GM23248 (cell line): ENCODE results near the gene SMIM28. TPM values are rescaled to one million over a fixed set of nuclear protein-coding genes. Genes with fewer than 3 reads are reported as not detected.

Experiments
- DNase-seq: peaks from one replicate; pipeline ENCODE4 v3.0.0-alpha.2; 2015
- H2AFZ ChIP-seq: fragments of 200-600 bp; sonication (generic); 2 replicates; pipeline ENCODE4 v1.6.1; 2016; ENCODE audit warnings: antibody characterized with exemption
- H3F3A ChIP-seq: fragments of 200-600 bp; sonication (generic); 2 replicates; pipeline ENCODE4 v1.6.1; 2016; ENCODE audit warnings: mild to moderate bottlenecking, antibody characterized with exemption, mixed run types; ENCODE audit not compliant: insufficient read depth
- H3K27ac ChIP-seq: fragments of 200-600 bp; sonication (generic); 2 replicates; pipeline ENCODE4 v1.5.1; 2016; ENCODE audit warnings: mild to moderate bottlenecking
- H3K27me3 ChIP-seq: fragments of 200-600 bp; sonication (generic); replicated peaks from 2 replicates; pipeline ENCODE4 v1.6.1; 2016; ENCODE audit warnings: mild to moderate bottlenecking; ENCODE audit not compliant: insufficient read depth
- H3K36me3 ChIP-seq: fragments of 200-600 bp; sonication (generic); 2 replicates; pipeline ENCODE4 v1.6.1; 2016; ENCODE audit warnings: low read depth, mild to moderate bottlenecking
- H3K4me1 ChIP-seq: fragments of 200-600 bp; sonication (generic); 2 replicates; pipeline ENCODE4 v1.6.1; 2016; ENCODE audit warnings: mild to moderate bottlenecking; ENCODE audit not compliant: insufficient read depth
- H3K4me2 ChIP-seq: fragments of 200-600 bp; sonication (generic); one replicate; pipeline ENCODE4 v1.6.1; 2016; ENCODE audit warnings: mild to moderate bottlenecking; ENCODE audit not compliant: unreplicated experiment
- H3K4me3 ChIP-seq: fragments of 200-600 bp; sonication (generic); 2 replicates; pipeline ENCODE4 v1.5.1; 2016; ENCODE audit warnings: mild to moderate bottlenecking
- H3K79me2 ChIP-seq: fragments of 200-600 bp; sonication (generic); 2 replicates; pipeline ENCODE4 v1.6.1; 2016; ENCODE audit warnings: mild to moderate bottlenecking; ENCODE audit not compliant: insufficient read depth
- H3K9ac ChIP-seq: fragments of 200-600 bp; sonication (generic); 2 replicates; pipeline ENCODE4 v1.6.1; 2016; ENCODE audit warnings: mild to moderate bottlenecking
- H3K9me2 ChIP-seq: fragments of 200-600 bp; sonication (generic); 2 replicates; pipeline ENCODE4 v1.6.1; 2016; ENCODE audit warnings: mixed run types, mild to moderate bottlenecking, moderate library complexity; ENCODE audit not compliant: insufficient read depth
- H3K9me3 ChIP-seq: fragments of 200-600 bp; sonication (generic); one replicate; pipeline ENCODE4 v1.6.1; 2017; ENCODE audit warnings: low read depth
- H4K20me1 ChIP-seq: fragments of 200-600 bp; sonication (generic); 2 replicates; pipeline ENCODE4 v1.6.0; 2016; ENCODE audit not compliant: insufficient read depth
- EZH2 ChIP-seq: fragments of 200-600 bp; sonication (generic); IDR thresholded peaks from 2 replicates; pipeline ENCODE4 v1.6.1; 2018; ENCODE audit warnings: antibody characterized with exemption, mild to moderate bottlenecking; ENCODE audit not compliant: insufficient read depth, poor library complexity, severe bottlenecking
- EZH2phosphoT487 ChIP-seq: fragments of 200-600 bp; sonication (generic); IDR thresholded peaks from 2 replicates; pipeline ENCODE4 v1.6.1; 2018; ENCODE audit warnings: antibody characterized with exemption, moderate library complexity, mild to moderate bottlenecking, low read depth; ENCODE audit not compliant: insufficient read depth
- WGBS, 2 experiments: methylation state at CpG; one replicate each; pipeline ENCODE4 v1.1.6; 2015 to 2017; ENCODE audit warnings: low lambda C conversion rate in 2 of 2, low coverage in 1 of 2; ENCODE audit errors: missing lambda C conversion rate in 2 of 2; 5-methylcytosine and 5-hydroxymethylcytosine counted together
- in situ Hi-C: fragments of 300-500 bp; cut with MboI; formaldehyde crosslinking; loops from 2 replicates; pipeline ENCODE4 v1.15.0; 2020
- polyA plus RNA-seq: library from polyadenylated mRNA; unstranded; fragments of >200 nt; fragmentation: Nextera tagmentation; extraction: Ambion mirVana; gene quantifications from 2 replicates; pipeline ENCODE4 v1.2.1, GENCODE V29; 2016
- total RNA-seq: library from RNA; depleted of rRNA; stranded (reverse); fragments of >200 nt; shearing (Covaris generic); gene quantifications from 2 replicates; pipeline ENCODE4 v1.2.3, GENCODE V29; 2014

The SMIM28 gene
- total and polyA plus RNA-seq, 2 experiments from 2014 or later: not detected

GRCh38 chr6:138417493-138418117, 39.9 kb downstream of the SMIM28 start:
- H3K4me1 ChIP-seq: no peaks in the 10 kb centered on the region
- no peaks in the 10 kb centered on the region for H3K79me2 ChIP-seq
- no peaks in the 10 kb centered on the region for H3K27me3 ChIP-seq
- H3K9me2 ChIP-seq: no peaks in the 10 kb centered on the region
- no peaks in the 10 kb centered on the region for H3K9me3 ChIP-seq
- H3K27ac ChIP-seq: no peak overlapping the region
- no peak for DNase-seq
- TF ChIP-seq EZH2 (no peak), EZH2phosphoT487 (no peak)
- H3K4me2 ChIP-seq: no peak overlapping the region
- H3K36me3 ChIP-seq: peaks cover 13% of the 10 kb centered on the region; the same call in 1 of the 2 replicates
- no peaks in the 10 kb centered on the region for H3F3A ChIP-seq
- H4K20me1 ChIP-seq: no peaks in the 10 kb centered on the region
- H3K4me3 ChIP-seq: no peak overlapping the region
- WGBS, 2 experiments: 80 to 85% methylated on average over 3 of the region's 3 CpGs
- in situ Hi-C loops: no loop called here
- H2AFZ ChIP-seq: no peak overlapping the region
- H3K9ac ChIP-seq: no peak overlapping the region

DNA sequence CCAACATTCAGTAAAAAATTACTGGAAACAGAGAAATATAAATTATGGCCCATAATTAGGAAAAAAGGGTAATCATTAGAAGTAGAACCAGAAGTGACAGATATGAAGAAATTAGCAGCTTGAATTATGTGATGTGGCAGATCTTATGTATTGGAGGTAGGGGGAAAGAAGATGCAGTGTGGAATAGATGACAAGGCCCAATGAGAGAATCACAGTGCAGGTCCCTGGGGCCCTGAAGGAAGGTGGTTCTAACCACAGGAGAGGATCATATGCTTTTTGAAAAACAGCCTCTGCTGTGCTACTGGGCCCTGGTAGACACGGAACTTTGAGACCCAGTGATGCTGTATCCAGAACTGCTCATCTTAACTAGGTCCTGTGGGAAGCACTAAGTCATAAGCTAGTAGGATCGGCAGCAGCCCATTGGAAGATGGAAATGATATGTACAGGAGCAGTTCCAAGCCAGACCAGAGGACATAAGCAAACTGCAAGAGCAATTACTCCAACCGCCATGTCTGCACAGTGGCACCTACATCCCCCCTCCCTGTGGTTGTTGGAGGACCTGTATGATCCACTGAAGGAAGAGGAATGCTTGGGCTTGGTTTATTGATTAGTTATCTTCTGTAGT, 40.5 kb downstream of the SMIM28 start:
- Histone ChIP-seq H3F3A (no peaks in the 10 kb centered on the region), H3K27me3 (no peaks in the 10 kb centered on the region), H2AFZ (no peak overlapping the region), H3K36me3 (peaks cover 7% of the 10 kb centered on the region; the same call in 1 of the 2 replicates), H3K4me2 (no peak overlapping the region), H3K9ac (no peak overlapping the region), H4K20me1 (no peaks in the 10 kb centered on the region), H3K4me1 (no peaks in the 10 kb centered on the region), H3K4me3 (no peak overlapping the region), H3K9me2 (no peaks in the 10 kb centered on the region), H3K9me3 (no peaks in the 10 kb centered on the region), H3K79me2 (no peaks in the 10 kb centered on the region), H3K27ac (no peak overlapping the region)
- 95 to 98% methylated on average over 3 of the region's 3 CpGs for WGBS, 2 experiments
- TF ChIP-seq EZH2 (no peak), EZH2phosphoT487 (no peak)
- no peak for DNase-seq
- in situ Hi-C loops: no loop called here

- Histone ChIP-seq H3K4me2 (no peak overlapping the region), H3K79me2 (no peaks in the 10 kb centered on the region), H3K4me1 (no peaks in the 10 kb centered on the region), H3K27ac (no peak overlapping the region), H3K9me3 (no peaks in the 10 kb centered on the region), H2AFZ (no peak overlapping the region), H3K27me3 (no peaks in the 10 kb centered on the region), H3K9ac (no peak overlapping the region), H3K36me3 (no peaks in the 10 kb centered on the region), H4K20me1 (no peaks in the 10 kb centered on the region), H3K9me2 (no peaks in the 10 kb centered on the region), H3K4me3 (no peak overlapping the region), H3F3A (no peaks in the 10 kb centered on the region)
- in situ Hi-C loops: no loop called here
- 96 to 98% methylated on average over 3 of the region's 3 CpGs for WGBS, 2 experiments
- TF ChIP-seq EZH2phosphoT487 (no peak), EZH2 (no peak)
- no peak for DNase-seq
These were observed 42.1 kb downstream of the SMIM28 start for GRCh38 chr6:138419766-138420165.

DNA sequence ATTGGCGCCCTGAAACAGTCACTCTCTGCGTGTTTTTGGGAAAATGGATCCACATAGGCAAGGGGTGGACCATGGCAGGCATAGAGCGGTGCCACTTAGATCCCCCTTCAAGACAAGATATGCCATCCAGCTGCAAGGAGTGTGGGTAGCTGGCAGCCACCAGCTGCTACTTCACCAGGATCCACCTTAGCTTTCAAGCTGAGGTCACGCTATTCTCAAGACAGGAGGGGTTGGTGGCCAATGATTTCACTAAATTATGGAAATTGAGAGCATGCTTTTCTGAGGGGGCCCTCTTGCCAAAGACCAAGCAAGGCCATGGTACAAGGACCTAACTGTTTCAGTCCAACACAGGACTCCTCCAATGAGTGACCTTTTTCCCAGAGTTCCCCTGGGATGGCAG, 42.7 kb downstream of the SMIM28 start:
- Histone ChIP-seq H3K27me3 (no peaks in the 10 kb centered on the region), H2AFZ (no peak overlapping the region), H4K20me1 (no peaks in the 10 kb centered on the region), H3K9me3 (no peaks in the 10 kb centered on the region), H3F3A (no peaks in the 10 kb centered on the region), H3K36me3 (no peaks in the 10 kb centered on the region), H3K4me1 (no peaks in the 10 kb centered on the region), H3K4me3 (no peak overlapping the region), H3K9ac (no peak overlapping the region), H3K9me2 (no peaks in the 10 kb centered on the region), H3K27ac (no peak overlapping the region), H3K79me2 (no peaks in the 10 kb centered on the region), H3K4me2 (no peak overlapping the region)
- 94% methylated on average over 4 of the region's 4 CpGs for WGBS, 2 experiments
- no peak for DNase-seq
- in situ Hi-C loops: no loop called here
- no peak for TF ChIP-seq EZH2
- no peak for TF ChIP-seq EZH2phosphoT487

GRCh38 chr6:138421089-138421488, 43.4 kb downstream of the SMIM28 start:
- Histone ChIP-seq H4K20me1 (no peaks in the 10 kb centered on the region), H3K27ac (no peak overlapping the region), H3K9ac (no peak overlapping the region), H2AFZ (no peak overlapping the region), H3K9me2 (no peaks in the 10 kb centered on the region), H3K4me2 (no peak overlapping the region), H3K27me3 (no peaks in the 10 kb centered on the region), H3K36me3 (no peaks in the 10 kb centered on the region), H3K4me3 (no peak overlapping the region), H3K4me1 (no peaks in the 10 kb centered on the region), H3K79me2 (no peaks in the 10 kb centered on the region), H3F3A (no peaks in the 10 kb centered on the region), H3K9me3 (no peaks in the 10 kb centered on the region)
- WGBS, 2 experiments: 67 to 68% methylated on average over 6 of the region's 6 CpGs
- DNase-seq: no peak
- TF ChIP-seq EZH2phosphoT487 (no peak), EZH2 (no peak)
- in situ Hi-C loops: no loop called here
